T-cell (primary cell): Measurements from ENCODE around the gene VAMP5. TPM values are rescaled to one million over a fixed set of nuclear protein-coding genes. Genes with fewer than 3 reads are reported as not detected.

Experiments used
- ATAC-seq, 4 experiments: fragments of 200-7000 bp in 3 of 4; fragments of 150-1000 bp in 1 of 4; cut with Tn5 transposase; replicated peaks in 1 of 4; 1 replicate in 3 of 4; 2 replicates in 1 of 4; pipeline ENCODE4 v1.10.0; 2021; ENCODE audit warnings: moderate library complexity in 3 of 4, mild to moderate bottlenecking in 2 of 4, moderate number of reproducible peaks in 1 of 4
- CTCF ChIA-PET, 2 donors: fragments of 300-600 bp; sonication (Branson Sonifier 250); formaldehyde crosslinking; loops; one replicate each; lab custom pipeline; 2022; ENCODE audit warnings: antibody characterized with exemption in 2 of 2; lab: Charles Lee
- POLR2A ChIA-PET, 2 donors: fragments of 300-600 bp; sonication (Branson Sonifier 250); formaldehyde crosslinking; loops; one replicate each; lab custom pipeline; 2022; ENCODE audit warnings: antibody characterized with exemption in 2 of 2; lab: Charles Lee
- DNase-seq, 35 experiments: peaks; one replicate each; pipeline versions ENCODE4 v3.0.0 to v3.0.0-alpha.2; 2013 to 2023
- H3K27ac ChIP-seq: one replicate; pipeline ENCODE4 v1.5.1; 2013; ENCODE audit warnings: low read length
- H3K27me3 ChIP-seq, 2 experiments: replicated peaks in 1 of 2; 1 replicate in 1 of 2; 2 replicates in 1 of 2; pipeline versions ENCODE4 v1.6.1 to v1.7.0; 2013; ENCODE audit warnings: low read length in 1 of 2, mixed read lengths in 1 of 2; ENCODE audit not compliant: control insufficient read depth in 2 of 2, insufficient read depth in 2 of 2; ENCODE audit errors: extremely low read depth in 1 of 2
- H3K36me3 ChIP-seq, 2 donors: 1 replicate in 1 of 2; 2 replicates in 1 of 2; pipeline versions ENCODE4 v1.6.1 to v1.7.0; 2013; ENCODE audit warnings: low read length in 1 of 2; ENCODE audit not compliant: control insufficient read depth in 2 of 2, insufficient read depth in 1 of 2; ENCODE audit errors: extremely low read depth in 1 of 2
- H3K4me1 ChIP-seq, 2 experiments: 1 replicate in 1 of 2; 2 replicates in 1 of 2; pipeline versions ENCODE4 v1.6.1 to v1.7.0; 2013; ENCODE audit warnings: low read length in 2 of 2, mixed read lengths in 1 of 2; ENCODE audit not compliant: insufficient read depth in 2 of 2, control insufficient read depth in 1 of 2; ENCODE audit errors: extremely low read depth in 1 of 2
- H3K4me3 ChIP-seq, 2 donors: 1 replicate in 1 of 2; 2 replicates in 1 of 2; pipeline versions ENCODE4 v1.5.1 to v1.7.0; 2013; ENCODE audit warnings: mild to moderate bottlenecking in 2 of 2, low read length in 1 of 2, moderate library complexity in 1 of 2; ENCODE audit not compliant: control insufficient read depth in 1 of 2; ENCODE audit errors: extremely low read depth in 1 of 2
- H3K9me3 ChIP-seq: 2 replicates; pipeline ENCODE4 v1.7.0; 2013
- H3K27ac Mint-ChIP-seq, 2 donors: one replicate each; pipeline ENCODE4 v1.8.0; 2020 to 2021; ENCODE audit warnings: mild to moderate bottlenecking in 2 of 2, mixed read lengths in 2 of 2
- H3K27me3 Mint-ChIP-seq, 2 donors: one replicate each; pipeline ENCODE4 v1.8.0; 2021 to 2022; ENCODE audit warnings: mixed read lengths in 2 of 2
- H3K36me3 Mint-ChIP-seq: one replicate; pipeline ENCODE4 v1.8.0; 2021; ENCODE audit warnings: mixed read lengths
- H3K4me1 Mint-ChIP-seq, 3 donors: one replicate each; pipeline ENCODE4 v1.8.0; 2020 to 2022; ENCODE audit warnings: mixed read lengths in 3 of 3, mild to moderate bottlenecking in 1 of 3
- H3K4me3 Mint-ChIP-seq, 3 donors: one replicate each; pipeline ENCODE4 v1.8.0; 2020 to 2022; ENCODE audit warnings: mild to moderate bottlenecking in 3 of 3, mixed read lengths in 3 of 3, moderate library complexity in 3 of 3
- H3K9me3 Mint-ChIP-seq, 3 donors: one replicate each; pipeline ENCODE4 v1.8.0; 2020 to 2022; ENCODE audit warnings: mixed read lengths in 3 of 3
- WGBS: methylation state at CpG from one replicate; pipeline ENCODE4 v1.1.5; 2013; ENCODE audit warnings: missing lambda C conversion rate; ENCODE audit not compliant: insufficient coverage; 5-methylcytosine and 5-hydroxymethylcytosine counted together
- total RNA-seq, 35 experiments: library from RNA in 6 of 35; stranded (reverse) in 6 of 35; fragments of 120-200 nt in 1 of 35; gene quantifications; one replicate each; pipeline versions ENCODE4 v1.2.1 to v1.2.4 and lab custom pipeline; 2013 to 2026

VAMP5 gene
- total RNA-seq, 5 donors from 2014 or later (not counting 1 experiment from before 2014, with no cell fraction given): 25.0 to 40.1 (median 33.9) TPM

- Mint-ChIP-seq H3K27me3 (no peaks in the 10 kb centered on the region), H3K27ac (peak overlapping the region in 1 of 2 donors; percentile 4), H3K36me3 (peaks cover 41% of the 10 kb centered on the region), H3K4me1 (peaks cover 0 to 4% (median 4%) of the 10 kb centered on the region in 3 donors), H3K4me3 (no peak overlapping the region), H3K9me3 (no peaks in the 10 kb centered on the region)
- ChIA-PET CTCF (interaction anchor here (0.6 to 6.7 kb wide), 4 partner anchors 8 to 159 kb away, joined by 3 to 65 read pairs (median 34); partner anchors contain the start of genes MAT2A (in 1 of the 2) and SH2D6 (in 1 of the 2)), POLR2A (interaction anchor here (1.0 to 1.2 kb wide), 2 partner anchors 12 kb away, joined by 3 to 5 read pairs; partner anchors contain the start of gene GGCX (in 1 of the 2))
- Histone ChIP-seq H3K9me3 (no peaks in the 10 kb centered on the region), H3K4me3 (no peak overlapping the region), H3K4me1 (no peaks in the 10 kb centered on the region), H3K27me3 (no peaks in the 10 kb centered on the region), H3K27ac (no peak overlapping the region), H3K36me3 (peaks cover 0 to 66% of the 10 kb centered on the region in 2 donors)
- DNase-seq (no peak), ATAC-seq (no peak)
- WGBS: 93% methylated on average over 2 of the region's 2 CpGs
These were observed 35.7 kb upstream of the VAMP5 start for GRCh38 chr2:85548608-85548900.

DNA sequence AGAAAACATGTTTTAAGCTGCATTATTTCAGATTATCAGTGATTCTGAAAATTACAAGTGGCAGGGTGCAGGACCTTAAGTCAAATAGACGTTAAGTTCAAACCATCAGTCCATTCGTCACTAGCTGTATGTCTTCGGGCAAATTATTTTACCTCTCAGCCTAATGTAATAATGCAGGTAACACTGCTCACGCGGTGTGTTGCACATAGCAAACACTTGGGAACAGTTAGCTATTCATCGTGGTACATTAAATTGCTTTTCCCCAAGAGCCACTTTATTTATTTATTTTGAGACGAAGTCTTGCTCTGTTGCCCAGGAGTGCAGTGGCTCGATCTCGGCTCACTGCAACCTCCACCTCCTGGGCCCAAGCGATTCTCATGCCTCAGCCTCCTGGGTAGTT lies 35.1 kb upstream of the VAMP5 start:
- peaks cover 41% of the 10 kb centered on the region for H3K36me3 Mint-ChIP-seq
- H3K27ac Mint-ChIP-seq: no peak overlapping the region
- Histone ChIP-seq H3K27me3 (no peaks in the 10 kb centered on the region), H3K27ac (no peak overlapping the region), H3K4me1 (no peaks in the 10 kb centered on the region), H3K4me3 (no peak overlapping the region), H3K36me3 (peaks cover 0 to 66% of the 10 kb centered on the region in 2 donors), H3K9me3 (no peaks in the 10 kb centered on the region)
- H3K4me3 Mint-ChIP-seq: no peak overlapping the region
- ATAC-seq (no peak), DNase-seq (no peak)
- CTCF ChIA-PET: interaction anchor here (0.6 to 6.7 kb wide), 7 partner anchors 10 to 248 kb away, joined by 3 to 65 read pairs (median 6); partner anchors contain the start of genes SH2D6 (in 2 of the 2) and MAT2A (in 1 of the 2)
- no peaks in the 10 kb centered on the region for H3K9me3 Mint-ChIP-seq
- H3K27me3 Mint-ChIP-seq: no peaks in the 10 kb centered on the region
- POLR2A ChIA-PET: interaction anchor here (0.6 to 1.2 kb wide), 4 partner anchors 11 to 129 kb away, joined by 3 to 5 read pairs (median 3); partner anchors contain the start of gene GGCX (in 1 of the 2)
- peaks cover 0 to 4% (median 4%) of the 10 kb centered on the region in 3 donors for H3K4me1 Mint-ChIP-seq
- 98% methylated on average over 9 of the region's 10 CpGs for WGBS

DNA sequence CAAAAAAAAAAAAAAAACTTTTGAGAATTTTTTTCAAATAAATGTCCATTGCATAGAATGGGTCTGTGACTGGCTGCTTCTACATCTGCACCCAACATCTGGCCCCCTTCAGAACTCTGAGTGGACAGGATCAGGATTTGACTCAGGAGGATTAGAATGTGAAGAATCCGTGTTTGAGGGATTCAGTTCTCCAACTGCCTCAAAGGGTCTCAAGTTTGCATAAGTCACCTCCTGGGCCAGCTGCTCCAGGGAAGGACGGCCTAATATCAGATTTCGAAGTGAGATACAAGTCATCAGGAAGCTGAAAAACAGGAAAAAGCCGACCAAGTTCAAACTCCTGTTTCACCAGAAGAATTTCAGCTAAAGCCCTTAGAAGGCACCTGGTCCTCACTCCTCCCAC lies 34.4 kb upstream of the VAMP5 start:
- Mint-ChIP-seq H3K4me1 (peaks cover 0 to 4% (median 4%) of the 10 kb centered on the region in 3 donors), H3K4me3 (no peak overlapping the region), H3K9me3 (no peaks in the 10 kb centered on the region), H3K27ac (peak overlapping the region in 1 of 2 donors; percentile 16), H3K36me3 (peaks cover 41% of the 10 kb centered on the region), H3K27me3 (no peaks in the 10 kb centered on the region)
- no peak for ATAC-seq
- 92% methylated on average over 4 of the region's 4 CpGs for WGBS
- H3K27me3 ChIP-seq: no peaks in the 10 kb centered on the region
- no peaks in the 10 kb centered on the region for H3K9me3 ChIP-seq
- no peak overlapping the region for H3K4me3 ChIP-seq
- peaks cover 0 to 65% of the 10 kb centered on the region in 2 donors for H3K36me3 ChIP-seq
- POLR2A ChIA-PET: interaction anchor here (0.5 to 0.6 kb wide), 3 partner anchors 79 to 164 kb away, joined by 3 to 5 read pairs (median 3); no protein-coding TSS in a partner anchor
- H3K27ac ChIP-seq: no peak overlapping the region
- CTCF ChIA-PET: interaction anchor here (0.6 to 6.7 kb wide), 11 partner anchors 11 to 248 kb away, joined by 3 to 65 read pairs (median 7); partner anchors contain the start of genes SH2D6 (in 2 of the 2) and MAT2A (in 1 of the 2)
- no peaks in the 10 kb centered on the region for H3K4me1 ChIP-seq
- no peak for DNase-seq

GRCh38 chr2:85550486-85550885 lies 33.7 kb upstream of the VAMP5 start:
- H3K9me3 Mint-ChIP-seq: no peaks in the 10 kb centered on the region
- ATAC-seq (no peak), DNase-seq (peak in 1 of 35 experiments; percentile 2)
- CTCF ChIA-PET: interaction anchor here (0.5 to 6.7 kb wide), 14 partner anchors 10 to 600 kb away, joined by 3 to 65 read pairs (median 6); partner anchors contain the start of genes SH2D6 (in 2 of the 2) and MAT2A (in 1 of the 2)
- no peaks in the 10 kb centered on the region for H3K4me1 ChIP-seq
- H3K36me3 ChIP-seq: peaks cover 0 to 66% of the 10 kb centered on the region in 2 donors
- POLR2A ChIA-PET: interaction anchor here in 1 of 2 donors (1.2 kb wide), 1 partner anchor 11 kb away, joined by 4 read pairs; the partner anchor contains the start of gene GGCX
- H3K27ac Mint-ChIP-seq: no peak overlapping the region
- H3K27ac ChIP-seq: no peak overlapping the region
- no peak overlapping the region for H3K4me3 ChIP-seq
- no peaks in the 10 kb centered on the region for H3K27me3 ChIP-seq
- H3K9me3 ChIP-seq: no peaks in the 10 kb centered on the region
- WGBS: 92% methylated on average over 9 of the region's 10 CpGs
- H3K4me3 Mint-ChIP-seq: no peak overlapping the region
- no peaks in the 10 kb centered on the region for H3K27me3 Mint-ChIP-seq
- H3K4me1 Mint-ChIP-seq: peaks cover 0 to 4% (median 4%) of the 10 kb centered on the region in 3 donors
- H3K36me3 Mint-ChIP-seq: peaks cover 46% of the 10 kb centered on the region

DNA sequence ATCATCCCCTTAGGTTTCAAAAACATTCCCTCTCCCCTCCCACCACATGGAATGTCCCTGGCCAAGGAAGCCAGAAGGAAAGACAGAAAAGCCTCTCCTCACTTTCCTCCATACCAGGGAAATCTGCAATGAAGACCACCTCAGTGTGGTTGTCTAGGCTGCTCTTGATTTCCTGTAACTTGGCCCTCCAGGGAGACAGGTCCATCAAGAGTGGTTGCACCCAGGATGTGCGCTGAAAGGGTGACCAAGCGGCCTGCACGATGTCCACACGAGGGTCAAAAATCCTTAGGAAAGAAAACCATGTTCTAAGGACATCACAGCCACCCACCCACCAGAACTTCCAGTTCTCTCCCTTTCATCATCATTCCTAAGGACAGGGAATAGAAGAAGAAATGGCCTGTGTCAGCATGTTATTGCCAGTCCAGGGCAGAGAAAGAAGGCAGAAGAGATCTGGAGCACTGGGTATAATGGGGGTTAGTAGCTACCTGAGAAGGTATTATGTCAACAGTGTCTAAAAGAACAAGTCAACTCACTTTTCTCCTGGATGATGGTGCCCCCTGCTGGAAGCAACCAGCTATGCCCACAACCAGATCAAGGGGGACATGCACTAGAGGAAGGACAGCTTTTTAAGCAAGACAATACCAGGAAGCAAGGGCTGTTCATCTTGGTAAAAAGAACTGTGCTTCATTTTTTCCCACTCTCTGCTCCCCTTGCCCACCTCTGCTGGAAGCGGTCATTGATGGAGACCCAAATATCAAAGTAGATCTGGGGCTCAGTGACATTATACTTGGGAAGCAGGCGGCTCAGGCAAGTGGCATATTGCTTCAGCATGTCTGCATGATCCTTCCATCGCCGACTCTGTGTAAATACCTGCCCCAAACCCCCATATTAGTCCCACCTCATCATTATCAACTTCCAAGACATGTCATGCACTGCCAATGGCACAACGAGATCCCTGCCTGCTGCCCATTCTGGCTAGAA lies 32.2 kb upstream of the VAMP5 start:
- ChIA-PET CTCF (interaction anchor here (0.5 to 6.7 kb wide), 22 partner anchors 9 to 286 kb away, joined by 3 to 65 read pairs (median 6); partner anchors contain the start of genes SH2D6 (in 2 of the 2), ELMOD3 (in 1 of the 2), GGCX (in 1 of the 2) and MAT2A (in 1 of the 2)), POLR2A (interaction anchor here (0.5 to 1.1 kb wide), 5 partner anchors 12 to 204 kb away, joined by 3 to 6 read pairs (median 5); no protein-coding TSS in a partner anchor)
- H3K27ac Mint-ChIP-seq: peak overlapping the region; percentile 39
- Histone ChIP-seq H3K36me3 (peaks cover 0 to 64% of the 10 kb centered on the region in 2 donors), H3K4me1 (no peaks in the 10 kb centered on the region), H3K27me3 (no peaks in the 10 kb centered on the region), H3K9me3 (no peaks in the 10 kb centered on the region), H3K27ac (no peak overlapping the region), H3K4me3 (no peak overlapping the region)
- DNase-seq (peak; percentile 74 to 93 (median 87)), ATAC-seq (peak; percentile 91 to 97 (median 93))
- no peak overlapping the region for H3K4me3 Mint-ChIP-seq
- no peaks in the 10 kb centered on the region for H3K27me3 Mint-ChIP-seq
- WGBS: 83% methylated on average over 2 of the region's 9 CpGs
- H3K9me3 Mint-ChIP-seq: no peaks in the 10 kb centered on the region
- peaks cover 0 to 4% (median 4%) of the 10 kb centered on the region in 3 donors for H3K4me1 Mint-ChIP-seq
- H3K36me3 Mint-ChIP-seq: peaks cover 53% of the 10 kb centered on the region
